ENCODE results near the gene KAZN. TPM values are rescaled to one million over a fixed set of nuclear protein-coding genes. Genes with fewer than 3 reads are reported as not detected.

Gene KAZN
- polyA plus RNA-seq, 1 of the 3 experiments (the other 2 are of a cell fraction): 6.8 TPM

DNA sequence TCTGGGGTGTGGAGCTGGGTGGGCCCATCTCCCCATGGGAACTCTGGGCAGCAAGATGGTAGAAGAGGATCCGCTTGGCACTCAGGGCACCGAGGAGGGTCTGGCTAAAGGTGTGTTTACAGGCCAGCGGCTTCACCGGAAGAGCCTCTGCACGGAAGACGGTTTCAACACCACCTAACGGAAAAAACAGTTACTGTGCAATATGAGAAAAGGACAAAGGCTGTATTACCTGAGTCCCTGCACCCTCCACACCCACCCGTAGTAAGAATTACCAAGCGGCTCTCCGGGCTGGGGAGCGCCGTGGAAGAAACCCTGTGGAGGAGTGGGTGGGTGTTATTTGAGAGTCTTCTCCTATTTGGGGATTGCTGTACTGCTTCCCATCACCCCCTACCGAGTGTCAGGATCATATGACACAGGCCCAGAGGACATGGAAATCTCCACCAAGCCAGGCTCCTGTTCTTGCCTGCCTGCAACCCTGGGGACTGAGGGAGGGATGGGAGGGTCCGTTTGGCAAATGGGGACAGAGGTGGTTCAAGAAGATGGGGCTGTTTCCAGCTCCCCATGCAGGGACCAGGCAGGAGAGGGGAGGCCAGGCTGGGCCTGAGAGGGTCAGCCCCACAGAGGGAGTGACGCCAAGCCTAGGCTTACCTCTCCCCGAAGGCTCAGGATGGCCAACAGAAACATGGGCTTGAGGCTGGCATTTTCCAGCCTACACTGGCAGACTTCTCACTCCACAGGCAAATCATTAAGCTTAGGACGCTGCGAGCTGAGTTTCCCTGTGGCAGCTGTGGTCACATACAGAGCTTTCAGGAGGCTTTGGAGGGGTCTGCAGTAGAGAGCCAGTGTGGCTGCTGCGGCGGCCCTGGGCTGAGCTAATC, 351.6 kb downstream of the KAZN start:
- H3K9ac ChIP-seq: no peak overlapping the region
- no peak overlapping the region for H2AFZ ChIP-seq (ENCODE audit: low read depth)
- 88% methylated on average over 18 of the region's 20 CpGs for WGBS (ENCODE audit: low lambda C conversion rate)
- no peak overlapping the region for H3K4me2 ChIP-seq
- H3K9me3 ChIP-seq: no peaks in the 10 kb centered on the region
- H3K27me3 ChIP-seq (ENCODE audit: insufficient read depth): no peaks in the 10 kb centered on the region
- TF ChIP-seq POLR2AphosphoS5 (IDR thresholded peaks at IDR 0.05; ENCODE audit: low read depth, low read length) (no peak), MXI1 (IDR thresholded peaks at IDR 0.05; ENCODE audit: low read depth, low read length) (no peak), FOSL2 (IDR thresholded peaks at IDR 0.05; ENCODE audit: borderline replicate concordance, low read depth) (no peak)
- H3F3A ChIP-seq (replicated peaks; ENCODE audit: insufficient read depth): peaks cover 18% of the 10 kb centered on the region
- no peak for DNase-seq
- POLR2A ChIA-PET: no interaction called here
- H3K36me3 ChIP-seq (replicated peaks in 1 of 2; ENCODE audit: control insufficient read depth in 1 of 2, insufficient read depth in 2 of 2, low read length in 1 of 2): peaks cover 0 to 4% of the 10 kb centered on the region in 2 experiments
- no peak overlapping the region for H3K4me3 ChIP-seq (ENCODE audit: low read depth in 2 of 2, low read length in 1 of 2)
- H4K20me1 ChIP-seq (ENCODE audit: insufficient read depth): no peaks in the 10 kb centered on the region; the same call in 1 of the 2 replicates
- H3K27ac ChIP-seq (ENCODE audit: low read depth in 2 of 2, low read length in 1 of 2): no peak overlapping the region
- peaks cover 88% of the 10 kb centered on the region for H3K79me2 ChIP-seq (ENCODE audit: insufficient read depth)
- CTCF ChIA-PET: interaction anchor here (0.7 to 1.7 kb wide), 4 partner anchors 12 to 78 kb away, joined by 3 to 7 read pairs (median 4); no protein-coding TSS in a partner anchor
- peaks cover 18 to 25% of the 10 kb centered on the region in 2 experiments for H3K4me1 ChIP-seq (ENCODE audit: control insufficient read depth in 1 of 2, insufficient read depth in 2 of 2, low read depth in 1 of 2, low read length in 1 of 2)
- H3K9me2 ChIP-seq: no peaks in the 10 kb centered on the region

DNA sequence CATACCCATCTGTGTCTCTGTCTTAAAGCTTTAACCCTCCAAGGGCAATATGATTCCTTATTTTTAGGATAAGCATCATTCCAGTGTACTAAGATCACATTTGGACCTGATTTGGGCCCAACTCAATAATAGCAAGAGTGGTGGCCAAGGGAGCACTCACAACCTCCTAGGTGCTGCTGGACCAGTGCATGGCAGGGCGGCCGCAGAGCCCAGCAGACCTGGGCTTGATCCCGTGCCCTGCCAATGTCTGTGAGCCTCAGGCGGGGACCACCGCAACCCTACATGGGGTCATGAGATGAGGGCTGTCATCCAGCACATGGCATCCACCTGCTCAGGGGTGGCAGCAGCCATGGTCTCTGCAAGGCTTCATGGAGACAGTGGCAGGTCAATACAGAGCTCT, 353.3 kb downstream of the KAZN start:
- Histone ChIP-seq H3K4me3 (ENCODE audit: low read depth in 2 of 2, low read length in 1 of 2) (no peak overlapping the region), H3F3A (replicated peaks; ENCODE audit: insufficient read depth) (peaks cover 5% of the 10 kb centered on the region), H2AFZ (ENCODE audit: low read depth) (no peak overlapping the region), H3K4me1 (ENCODE audit: control insufficient read depth in 1 of 2, insufficient read depth in 2 of 2, low read depth in 1 of 2, low read length in 1 of 2) (peaks cover 5 to 10% of the 10 kb centered on the region in 2 experiments; a peak in 3 of 4 replicates), H3K27me3 (ENCODE audit: insufficient read depth) (no peaks in the 10 kb centered on the region), H3K9me2 (no peaks in the 10 kb centered on the region), H3K36me3 (replicated peaks in 1 of 2; ENCODE audit: control insufficient read depth in 1 of 2, insufficient read depth in 2 of 2, low read length in 1 of 2) (peaks cover 0 to 4% of the 10 kb centered on the region in 2 experiments), H3K4me2 (no peak overlapping the region), H3K27ac (ENCODE audit: low read depth in 2 of 2, low read length in 1 of 2) (no peak overlapping the region), H3K9ac (no peak overlapping the region), H4K20me1 (ENCODE audit: insufficient read depth) (peaks cover 4% of the 10 kb centered on the region; the same call in 1 of the 2 replicates), H3K79me2 (ENCODE audit: insufficient read depth) (peaks cover 96% of the 10 kb centered on the region), H3K9me3 (no peaks in the 10 kb centered on the region)
- 100% methylated on average over 2 of the region's 5 CpGs for WGBS (ENCODE audit: low lambda C conversion rate)
- POLR2A ChIA-PET: no interaction called here
- no peak for TF ChIP-seq RFX5 (IDR thresholded peaks at IDR 0.05; ENCODE audit: low read length)
- no peak for TF ChIP-seq TEAD4 (IDR thresholded peaks at IDR 0.05; ENCODE audit: borderline replicate concordance, insufficient read depth)
- no peak for TF ChIP-seq RAD21 (IDR thresholded peaks at IDR 0.05; ENCODE audit: low read length)
- TF ChIP-seq ELF1 (IDR thresholded peaks at IDR 0.05): no peak
- no peak for TF ChIP-seq GABPA (IDR thresholded peaks at IDR 0.05; ENCODE audit: low read depth)
- TF ChIP-seq, protein P1, sequence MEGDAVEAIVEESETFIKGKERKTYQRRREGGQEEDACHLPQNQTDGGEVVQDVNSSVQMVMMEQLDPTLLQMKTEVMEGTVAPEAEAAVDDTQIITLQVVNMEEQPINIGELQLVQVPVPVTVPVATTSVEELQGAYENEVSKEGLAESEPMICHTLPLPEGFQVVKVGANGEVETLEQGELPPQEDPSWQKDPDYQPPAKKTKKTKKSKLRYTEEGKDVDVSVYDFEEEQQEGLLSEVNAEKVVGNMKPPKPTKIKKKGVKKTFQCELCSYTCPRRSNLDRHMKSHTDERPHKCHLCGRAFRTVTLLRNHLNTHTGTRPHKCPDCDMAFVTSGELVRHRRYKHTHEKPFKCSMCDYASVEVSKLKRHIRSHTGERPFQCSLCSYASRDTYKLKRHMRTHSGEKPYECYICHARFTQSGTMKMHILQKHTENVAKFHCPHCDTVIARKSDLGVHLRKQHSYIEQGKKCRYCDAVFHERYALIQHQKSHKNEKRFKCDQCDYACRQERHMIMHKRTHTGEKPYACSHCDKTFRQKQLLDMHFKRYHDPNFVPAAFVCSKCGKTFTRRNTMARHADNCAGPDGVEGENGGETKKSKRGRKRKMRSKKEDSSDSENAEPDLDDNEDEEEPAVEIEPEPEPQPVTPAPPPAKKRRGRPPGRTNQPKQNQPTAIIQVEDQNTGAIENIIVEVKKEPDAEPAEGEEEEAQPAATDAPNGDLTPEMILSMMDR (IDR thresholded peaks at IDR 0.05): no peak
- TF ChIP-seq FOXJ3 (CRISPR knock-in tag; IDR thresholded peaks at IDR 0.05): no peak
- no peak for TF ChIP-seq MEF2A (IDR thresholded peaks at IDR 0.05; ENCODE audit: borderline replicate concordance, low read depth)
- TF ChIP-seq POLR2AphosphoS5 (IDR thresholded peaks at IDR 0.05; ENCODE audit: low read depth, low read length): no peak
- TF ChIP-seq, protein P2, sequence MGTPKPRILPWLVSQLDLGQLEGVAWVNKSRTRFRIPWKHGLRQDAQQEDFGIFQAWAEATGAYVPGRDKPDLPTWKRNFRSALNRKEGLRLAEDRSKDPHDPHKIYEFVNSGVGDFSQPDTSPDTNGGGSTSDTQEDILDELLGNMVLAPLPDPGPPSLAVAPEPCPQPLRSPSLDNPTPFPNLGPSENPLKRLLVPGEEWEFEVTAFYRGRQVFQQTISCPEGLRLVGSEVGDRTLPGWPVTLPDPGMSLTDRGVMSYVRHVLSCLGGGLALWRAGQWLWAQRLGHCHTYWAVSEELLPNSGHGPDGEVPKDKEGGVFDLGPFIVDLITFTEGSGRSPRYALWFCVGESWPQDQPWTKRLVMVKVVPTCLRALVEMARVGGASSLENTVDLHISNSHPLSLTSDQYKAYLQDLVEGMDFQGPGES (IDR thresholded peaks at IDR 0.05; ENCODE audit: low read depth, low read length): no peak
- no peak for TF ChIP-seq NFIC (IDR thresholded peaks at IDR 0.05; ENCODE audit: borderline replicate concordance)
- TF ChIP-seq, protein P3, sequence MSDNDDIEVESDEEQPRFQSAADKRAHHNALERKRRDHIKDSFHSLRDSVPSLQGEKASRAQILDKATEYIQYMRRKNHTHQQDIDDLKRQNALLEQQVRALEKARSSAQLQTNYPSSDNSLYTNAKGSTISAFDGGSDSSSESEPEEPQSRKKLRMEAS (IDR thresholded peaks at IDR 0.05; ENCODE audit: low read depth): no peak
- TF ChIP-seq, protein P4, sequence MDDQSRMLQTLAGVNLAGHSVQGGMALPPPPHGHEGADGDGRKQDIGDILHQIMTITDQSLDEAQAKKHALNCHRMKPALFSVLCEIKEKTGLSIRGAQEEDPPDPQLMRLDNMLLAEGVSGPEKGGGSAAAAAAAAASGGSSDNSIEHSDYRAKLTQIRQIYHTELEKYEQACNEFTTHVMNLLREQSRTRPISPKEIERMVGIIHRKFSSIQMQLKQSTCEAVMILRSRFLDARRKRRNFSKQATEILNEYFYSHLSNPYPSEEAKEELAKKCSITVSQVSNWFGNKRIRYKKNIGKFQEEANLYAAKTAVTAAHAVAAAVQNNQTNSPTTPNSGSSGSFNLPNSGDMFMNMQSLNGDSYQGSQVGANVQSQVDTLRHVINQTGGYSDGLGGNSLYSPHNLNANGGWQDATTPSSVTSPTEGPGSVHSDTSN (IDR thresholded peaks at IDR 0.05): no peak
- TF ChIP-seq, protein P5, sequence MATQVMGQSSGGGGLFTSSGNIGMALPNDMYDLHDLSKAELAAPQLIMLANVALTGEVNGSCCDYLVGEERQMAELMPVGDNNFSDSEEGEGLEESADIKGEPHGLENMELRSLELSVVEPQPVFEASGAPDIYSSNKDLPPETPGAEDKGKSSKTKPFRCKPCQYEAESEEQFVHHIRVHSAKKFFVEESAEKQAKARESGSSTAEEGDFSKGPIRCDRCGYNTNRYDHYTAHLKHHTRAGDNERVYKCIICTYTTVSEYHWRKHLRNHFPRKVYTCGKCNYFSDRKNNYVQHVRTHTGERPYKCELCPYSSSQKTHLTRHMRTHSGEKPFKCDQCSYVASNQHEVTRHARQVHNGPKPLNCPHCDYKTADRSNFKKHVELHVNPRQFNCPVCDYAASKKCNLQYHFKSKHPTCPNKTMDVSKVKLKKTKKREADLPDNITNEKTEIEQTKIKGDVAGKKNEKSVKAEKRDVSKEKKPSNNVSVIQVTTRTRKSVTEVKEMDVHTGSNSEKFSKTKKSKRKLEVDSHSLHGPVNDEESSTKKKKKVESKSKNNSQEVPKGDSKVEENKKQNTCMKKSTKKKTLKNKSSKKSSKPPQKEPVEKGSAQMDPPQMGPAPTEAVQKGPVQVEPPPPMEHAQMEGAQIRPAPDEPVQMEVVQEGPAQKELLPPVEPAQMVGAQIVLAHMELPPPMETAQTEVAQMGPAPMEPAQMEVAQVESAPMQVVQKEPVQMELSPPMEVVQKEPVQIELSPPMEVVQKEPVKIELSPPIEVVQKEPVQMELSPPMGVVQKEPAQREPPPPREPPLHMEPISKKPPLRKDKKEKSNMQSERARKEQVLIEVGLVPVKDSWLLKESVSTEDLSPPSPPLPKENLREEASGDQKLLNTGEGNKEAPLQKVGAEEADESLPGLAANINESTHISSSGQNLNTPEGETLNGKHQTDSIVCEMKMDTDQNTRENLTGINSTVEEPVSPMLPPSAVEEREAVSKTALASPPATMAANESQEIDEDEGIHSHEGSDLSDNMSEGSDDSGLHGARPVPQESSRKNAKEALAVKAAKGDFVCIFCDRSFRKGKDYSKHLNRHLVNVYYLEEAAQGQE (IDR thresholded peaks at IDR 0.05; ENCODE audit: low read depth, low read length): no peak
- no peak for TF ChIP-seq SMC3 (IDR thresholded peaks at IDR 0.05; ENCODE audit: low read depth, low read length)
- TF ChIP-seq RCOR1 (IDR thresholded peaks at IDR 0.05; ENCODE audit: low read length): no peak
- no peak for TF ChIP-seq JUND (IDR thresholded peaks at IDR 0.05)
- TF ChIP-seq FOXM1 (IDR thresholded peaks at IDR 0.05; ENCODE audit: low read depth): no peak
- no peak for DNase-seq
- CTCF ChIA-PET: interaction anchor here (1.4 to 1.7 kb wide), 2 partner anchors 10 to 76 kb away, joined by 5 to 7 read pairs; no protein-coding TSS in a partner anchor
